Putamen (tissue), 1 donor: ENCODE measurements around the gene CDK19.

Experiments used
- DNase-seq: peaks from one replicate; pipeline ENCODE4 v3.0.0-alpha.2; 2016; ENCODE audit warnings: low spot score

CDK19 gene

GRCh38 chr6:110575925-110576463 is 239.3 kb downstream of the CDK19 start:
- DNase-seq: no peak

DNA sequence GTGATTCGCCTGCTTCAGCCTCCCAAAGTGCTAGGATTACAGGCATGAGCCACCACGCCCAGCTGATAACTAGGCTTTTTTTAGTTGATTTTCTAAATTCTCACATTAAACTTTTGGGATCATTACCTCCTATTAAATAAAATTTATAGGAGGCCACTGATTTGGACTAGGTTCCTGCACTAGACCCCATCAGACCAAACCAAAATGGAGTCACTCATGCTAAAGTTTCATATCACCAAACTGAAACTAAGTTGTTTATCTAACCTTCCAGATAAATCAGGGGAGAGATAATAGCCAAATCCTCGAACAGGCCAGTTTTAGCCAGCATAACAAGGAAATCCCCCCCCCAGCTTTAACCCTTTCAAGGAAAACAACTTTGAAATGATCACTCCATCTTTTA is 240.5 kb downstream of the CDK19 start:
- no peak for DNase-seq

GRCh38 chr6:110573537-110573936 is 241.7 kb downstream of the CDK19 start:
- DNase-seq: no peak

- no peak for DNase-seq
Observed at GRCh38 chr6:110573136-110573535, 242.1 kb downstream of the CDK19 start.

- DNase-seq: no peak
Observed at GRCh38 chr6:110567957-110568696, 247.1 kb downstream of the CDK19 start.

DNA sequence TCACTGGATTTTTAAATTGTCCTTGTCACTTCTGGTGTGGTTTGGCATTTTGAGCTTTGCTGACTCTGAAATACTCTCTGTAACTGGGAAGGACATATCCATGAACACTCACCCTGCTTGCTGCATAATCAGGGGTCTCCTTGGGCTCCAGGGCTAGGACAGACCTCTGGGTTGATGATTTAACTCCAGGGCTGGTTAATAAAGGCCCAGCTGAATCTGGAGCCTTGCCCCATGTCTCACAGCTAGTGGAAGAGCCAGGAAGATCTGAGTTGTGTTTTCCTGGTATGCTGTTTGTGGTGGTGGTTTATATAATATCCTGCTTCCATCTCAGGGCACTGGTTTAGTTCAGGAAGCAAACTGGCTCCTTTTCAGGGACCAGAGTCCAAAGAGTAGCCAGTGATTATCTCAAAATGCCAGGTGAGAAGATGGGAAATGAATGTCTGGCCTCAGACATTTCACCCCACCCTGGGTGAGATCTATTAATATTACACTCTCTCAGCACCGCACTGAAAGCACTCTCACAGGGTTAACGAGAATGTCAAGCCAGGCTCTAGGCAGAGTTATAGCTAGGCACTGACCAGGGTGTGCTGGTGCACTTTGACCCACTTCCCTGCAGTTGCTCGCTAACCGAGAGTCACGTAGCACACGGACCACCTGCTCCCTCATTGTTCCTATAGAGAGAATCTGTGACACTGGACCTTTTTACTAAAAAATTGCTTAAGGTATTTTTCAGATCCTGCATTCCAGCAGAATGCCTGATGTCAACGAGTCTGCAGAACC is 248.7 kb downstream of the CDK19 start:
- no peak for DNase-seq

DNA sequence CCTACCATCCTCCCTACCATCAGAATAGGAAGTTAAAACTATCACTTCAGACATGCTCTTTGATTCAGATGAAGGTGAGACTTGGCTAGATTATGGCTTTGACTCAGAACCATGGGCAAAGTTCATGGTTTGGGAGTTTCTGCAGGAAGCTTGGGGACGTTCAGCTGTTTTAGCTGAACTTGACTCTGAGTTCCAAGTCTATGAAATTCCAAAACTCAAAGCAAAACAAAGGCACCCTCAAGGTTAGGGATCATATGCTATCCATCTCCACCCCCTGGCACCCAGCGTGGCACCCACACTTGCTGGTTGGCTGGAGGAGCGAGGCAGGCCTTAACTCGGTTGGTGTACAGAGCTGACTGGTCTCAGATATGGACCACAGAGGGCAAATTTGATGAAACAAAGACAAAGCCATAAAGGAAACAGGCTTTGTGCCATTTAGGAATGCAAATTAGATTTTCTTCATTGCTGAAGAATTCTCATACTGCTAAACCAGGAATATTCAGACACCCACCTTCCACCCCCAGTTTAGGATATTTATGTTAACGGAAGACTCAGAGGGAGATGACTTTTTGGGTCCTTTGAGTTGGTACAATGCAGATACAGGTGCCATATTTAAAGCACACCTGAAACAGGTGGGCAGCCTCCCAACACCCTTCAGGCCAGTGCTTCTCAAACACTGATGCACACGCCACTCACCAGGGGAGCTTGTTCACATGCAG is 250.4 kb downstream of the CDK19 start:
- DNase-seq: peak; percentile 63

- DNase-seq: no peak
Observed at GRCh38 chr6:110563711-110564110, 251.6 kb downstream of the CDK19 start.

DNA sequence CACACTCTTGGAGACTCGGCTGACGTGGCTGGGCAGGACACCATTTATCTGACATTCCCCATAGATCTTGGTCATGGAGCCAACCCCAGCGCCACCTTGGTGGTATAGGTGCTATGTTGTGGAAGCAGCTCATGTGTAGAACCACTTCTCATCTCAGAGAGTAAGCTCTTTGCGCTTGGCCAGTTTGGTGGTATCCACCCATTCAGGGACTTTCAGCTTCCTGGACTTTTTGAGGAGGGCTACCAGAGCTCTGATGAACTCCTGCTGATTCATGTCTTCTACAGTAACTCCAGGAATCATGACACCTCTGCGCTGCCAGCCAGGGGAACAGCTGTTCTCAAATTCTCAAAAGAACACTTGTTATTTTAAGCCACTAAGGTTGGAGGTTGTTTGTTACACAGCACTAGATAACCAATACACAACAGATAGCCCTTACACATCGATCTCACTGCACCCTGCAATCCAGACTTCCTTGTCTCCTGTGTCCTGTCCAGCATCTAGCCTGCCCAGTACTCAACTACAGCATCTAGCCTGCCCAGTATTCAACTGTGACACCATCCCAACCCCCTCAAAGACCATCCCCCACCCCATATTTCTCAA is 252.9 kb downstream of the CDK19 start:
- DNase-seq: no peak

DNA sequence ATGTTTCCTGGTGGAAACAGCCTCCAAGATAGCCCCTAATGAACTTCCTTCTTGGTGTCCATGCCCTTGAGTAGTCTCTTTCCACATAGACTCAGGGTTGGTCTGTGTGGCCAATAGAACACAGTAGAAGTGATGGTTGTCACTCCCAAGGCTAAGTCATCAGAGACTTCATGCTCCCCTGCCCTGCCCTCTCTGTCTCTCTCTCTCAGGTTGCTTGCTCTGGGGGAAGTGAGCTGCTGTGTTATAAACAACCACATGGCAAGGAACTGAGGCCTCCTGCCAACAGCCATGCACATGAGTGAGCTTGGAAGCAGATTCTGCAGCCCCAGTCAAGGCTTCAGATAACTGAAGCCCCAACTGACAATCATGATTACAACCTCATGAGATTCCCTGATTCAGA is 253.6 kb downstream of the CDK19 start:
- DNase-seq: no peak

- no peak for DNase-seq
Observed at GRCh38 chr6:110561008-110561396, 254.3 kb downstream of the CDK19 start.

DNA sequence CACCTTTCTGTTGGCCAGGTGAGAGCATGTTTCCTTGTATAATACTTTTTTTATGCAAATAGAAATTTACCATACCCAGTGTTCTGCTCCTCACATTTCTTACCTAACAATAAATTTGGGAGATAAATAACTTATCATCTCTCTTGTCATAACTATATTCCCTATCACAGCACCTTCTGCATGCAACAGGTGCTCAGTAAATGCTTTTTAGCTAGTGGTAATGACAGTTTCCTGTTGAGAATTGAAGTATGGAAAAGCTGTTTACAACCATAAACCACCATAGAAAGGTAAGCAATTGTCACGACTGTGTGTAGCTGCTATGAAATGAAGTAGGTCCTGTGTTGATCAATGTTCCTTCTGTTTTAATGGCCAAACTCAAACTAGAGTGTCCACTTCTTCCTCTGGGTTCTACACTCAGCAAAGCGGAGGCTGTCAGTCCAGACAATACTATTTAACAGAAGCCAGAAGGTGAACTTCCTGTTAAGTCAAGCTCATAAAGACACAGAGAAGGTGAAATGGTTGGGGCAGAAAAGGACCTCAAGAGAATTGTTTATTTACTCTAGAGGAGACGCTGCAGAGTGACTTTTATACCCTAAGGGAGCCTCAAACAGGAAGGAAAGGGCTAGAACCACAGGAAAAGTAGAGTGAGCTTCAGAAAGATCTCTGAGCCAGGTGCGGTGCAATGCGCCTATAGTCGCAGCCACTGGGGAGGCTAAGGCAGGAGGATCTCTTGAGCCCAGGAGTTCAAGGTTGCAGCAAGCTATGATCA is 254.8 kb downstream of the CDK19 start:
- no peak for DNase-seq
